ENCODE measurements around the gene MANF. TPM values are rescaled to one million over a fixed set of nuclear protein-coding genes. Genes with fewer than 3 reads are reported as not detected.
"Not testable (repeated sequence)": the region's sequence is repeated elsewhere in the genome, so short reads cannot be mapped to it uniquely, and the experiment has no call there.

MANF gene
- total RNA-seq, 2 donors from 2014 or later, result 25.4 to 35.6 TPM

GRCh38 chr3:51362476-51362875 lies 22.6 kb upstream of the MANF start:
- intact Hi-C loops (cut with DNase I), result no loop called here
- no peaks in the 10 kb centered on the region for H3K36me3 ChIP-seq (replicated peaks in 1 of 2; ENCODE audit: insufficient read depth in 1 of 2, low read depth in 2 of 2)
- 70 to 85% methylated on average over 9 of the region's 9 CpGs for WGBS, 2 donors
- H3K27ac ChIP-seq, result no peak overlapping the region
- no peaks in the 10 kb centered on the region for H3K4me1 ChIP-seq
- no peaks in the 10 kb centered on the region for H3K9me3 ChIP-seq
- ATAC-seq (no peak), DNase-seq (no peak)
- TF ChIP-seq CTCF (IDR thresholded peaks at IDR 0.05), result no peak
- TF ChIP-seq POLR2A (IDR thresholded peaks at IDR 0.05), result no peak
- H3K4me3 ChIP-seq, result no peak overlapping the region
- H3K27me3 ChIP-seq, result no peaks in the 10 kb centered on the region

GRCh38 chr3:51368276-51368675 lies 16.8 kb upstream of the MANF start:
- H3K4me3 ChIP-seq; H3K27ac ChIP-seq; H3K36me3 ChIP-seq (replicated peaks in 1 of 2; ENCODE audit: insufficient read depth in 1 of 2, low read depth in 2 of 2); H3K27me3 ChIP-seq; ATAC-seq; intact Hi-C loops (cut with DNase I); H3K9me3 ChIP-seq; DNase-seq; H3K4me1 ChIP-seq: not testable (repeated sequence)
- 79 to 80% methylated on average over 3 to 8 of the region's 8 CpGs for WGBS, 2 donors

GRCh38 chr3:51371943-51372557 lies 13.0 kb upstream of the MANF start:
- no peaks in the 10 kb centered on the region for H3K9me3 ChIP-seq
- no peaks in the 10 kb centered on the region for H3K36me3 ChIP-seq (replicated peaks in 1 of 2; ENCODE audit: insufficient read depth in 1 of 2, low read depth in 2 of 2)
- WGBS, 2 donors, result 10 to 20% methylated on average over 3 to 4 of the region's 4 CpGs
- ATAC-seq, result peak; percentile 70
- H3K4me1 ChIP-seq, result no peaks in the 10 kb centered on the region
- no peak for TF ChIP-seq POLR2A (IDR thresholded peaks at IDR 0.05)
- TF ChIP-seq CTCF (IDR thresholded peaks at IDR 0.05), result peak; percentile 25 to 80 (median 66)
- DNase-seq, result peak; percentile 51 to 77 (median 70)
- intact Hi-C loops (cut with DNase I), result loop anchor here (10.0 kb wide), 1 partner anchor 737 kb away; no protein-coding TSS in a partner anchor
- H3K4me3 ChIP-seq, result no peak overlapping the region
- peaks cover 0 to 8% of the 10 kb centered on the region in 2 donors for H3K27me3 ChIP-seq
- no peak overlapping the region for H3K27ac ChIP-seq

- DNase-seq (no peak), ATAC-seq (peak; percentile 6)
- intact Hi-C loops (cut with DNase I), result loop anchor here (10.0 kb wide), 1 partner anchor 739 kb away; no protein-coding TSS in a partner anchor
- WGBS, 2 donors, result 55 to 62% methylated on average over 5 of the region's 5 CpGs
- H3K27ac ChIP-seq, result no peak overlapping the region
- no peaks in the 10 kb centered on the region for H3K27me3 ChIP-seq
- no peaks in the 10 kb centered on the region for H3K4me1 ChIP-seq
- no peak overlapping the region for H3K4me3 ChIP-seq
- no peaks in the 10 kb centered on the region for H3K9me3 ChIP-seq
- H3K36me3 ChIP-seq (replicated peaks in 1 of 2; ENCODE audit: insufficient read depth in 1 of 2, low read depth in 2 of 2), result no peaks in the 10 kb centered on the region
- no peak for TF ChIP-seq CTCF (IDR thresholded peaks at IDR 0.05)
- TF ChIP-seq POLR2A (IDR thresholded peaks at IDR 0.05), result no peak
Measured at GRCh38 chr3:51373658-51374421, 11.3 kb upstream of the MANF start.

- Histone ChIP-seq H3K4me1 (no peaks in the 10 kb centered on the region), H3K36me3 (replicated peaks in 1 of 2; ENCODE audit: insufficient read depth in 1 of 2, low read depth in 2 of 2) (no peaks in the 10 kb centered on the region), H3K27ac (no peak overlapping the region), H3K4me3 (no peak overlapping the region), H3K27me3 (no peaks in the 10 kb centered on the region), H3K9me3 (no peaks in the 10 kb centered on the region)
- ATAC-seq (no peak), DNase-seq (no peak)
- 86 to 94% methylated on average over 11 of the region's 11 CpGs for WGBS, 2 donors
- TF ChIP-seq CTCF (IDR thresholded peaks at IDR 0.05) (no peak), POLR2A (IDR thresholded peaks at IDR 0.05) (no peak)
- intact Hi-C loops (cut with DNase I), result loop anchor here (10.0 kb wide), 1 partner anchor 740 kb away; no protein-coding TSS in a partner anchor
Measured at GRCh38 chr3:51374456-51374855, 10.6 kb upstream of the MANF start.

Measured in body of pancreas (tissue), 4 donors.